GM12865 (cell line): ENCODE measurements around the gene TTYH3.

Experiments used
- DNase-seq: peaks from one replicate; pipeline ENCODE4 v3.0.0; 2010; ENCODE audit warnings: low read depth
- H3K4me3 ChIP-seq: 2 replicates; pipeline ENCODE4 v1.5.1; 2011; ENCODE audit warnings: mild to moderate bottlenecking, low read depth, low read length, control low read depth
- TF ChIP-seq, protein P1 (sequence below): IDR thresholded peaks from 2 replicates; pipeline ENCODE4 v1.5.1; 2011; ENCODE audit warnings: low read length, control low read depth, low read depth, inconsistent platforms; ENCODE audit not compliant: insufficient read depth; ENCODE audit errors: missing control alignments

TTYH3 gene

DNA sequence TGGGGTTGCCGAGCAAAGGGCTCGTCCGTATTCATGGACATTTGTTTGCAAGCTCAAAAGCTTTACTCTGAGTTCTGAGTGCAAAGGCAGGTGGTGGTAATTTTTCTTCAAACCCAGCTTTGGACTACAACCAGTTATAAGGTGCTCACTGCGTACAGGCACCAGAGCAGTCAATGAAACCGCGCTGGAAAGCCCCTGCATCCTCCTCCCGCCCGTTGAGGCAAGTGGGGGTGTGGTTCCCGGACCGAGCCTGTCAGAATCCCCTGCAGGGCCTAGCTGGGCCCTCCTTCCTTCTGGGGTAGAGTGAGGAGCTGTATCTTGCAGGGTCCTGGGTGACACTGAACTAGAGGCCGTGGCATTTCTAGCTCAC lies 78.5 kb downstream of the TTYH3 start:
- peak overlapping the region; percentile 56 for H3K4me3 ChIP-seq
- TF ChIP-seq, protein P1, sequence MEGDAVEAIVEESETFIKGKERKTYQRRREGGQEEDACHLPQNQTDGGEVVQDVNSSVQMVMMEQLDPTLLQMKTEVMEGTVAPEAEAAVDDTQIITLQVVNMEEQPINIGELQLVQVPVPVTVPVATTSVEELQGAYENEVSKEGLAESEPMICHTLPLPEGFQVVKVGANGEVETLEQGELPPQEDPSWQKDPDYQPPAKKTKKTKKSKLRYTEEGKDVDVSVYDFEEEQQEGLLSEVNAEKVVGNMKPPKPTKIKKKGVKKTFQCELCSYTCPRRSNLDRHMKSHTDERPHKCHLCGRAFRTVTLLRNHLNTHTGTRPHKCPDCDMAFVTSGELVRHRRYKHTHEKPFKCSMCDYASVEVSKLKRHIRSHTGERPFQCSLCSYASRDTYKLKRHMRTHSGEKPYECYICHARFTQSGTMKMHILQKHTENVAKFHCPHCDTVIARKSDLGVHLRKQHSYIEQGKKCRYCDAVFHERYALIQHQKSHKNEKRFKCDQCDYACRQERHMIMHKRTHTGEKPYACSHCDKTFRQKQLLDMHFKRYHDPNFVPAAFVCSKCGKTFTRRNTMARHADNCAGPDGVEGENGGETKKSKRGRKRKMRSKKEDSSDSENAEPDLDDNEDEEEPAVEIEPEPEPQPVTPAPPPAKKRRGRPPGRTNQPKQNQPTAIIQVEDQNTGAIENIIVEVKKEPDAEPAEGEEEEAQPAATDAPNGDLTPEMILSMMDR, result no peak
- DNase-seq, result peak; percentile 92

DNA sequence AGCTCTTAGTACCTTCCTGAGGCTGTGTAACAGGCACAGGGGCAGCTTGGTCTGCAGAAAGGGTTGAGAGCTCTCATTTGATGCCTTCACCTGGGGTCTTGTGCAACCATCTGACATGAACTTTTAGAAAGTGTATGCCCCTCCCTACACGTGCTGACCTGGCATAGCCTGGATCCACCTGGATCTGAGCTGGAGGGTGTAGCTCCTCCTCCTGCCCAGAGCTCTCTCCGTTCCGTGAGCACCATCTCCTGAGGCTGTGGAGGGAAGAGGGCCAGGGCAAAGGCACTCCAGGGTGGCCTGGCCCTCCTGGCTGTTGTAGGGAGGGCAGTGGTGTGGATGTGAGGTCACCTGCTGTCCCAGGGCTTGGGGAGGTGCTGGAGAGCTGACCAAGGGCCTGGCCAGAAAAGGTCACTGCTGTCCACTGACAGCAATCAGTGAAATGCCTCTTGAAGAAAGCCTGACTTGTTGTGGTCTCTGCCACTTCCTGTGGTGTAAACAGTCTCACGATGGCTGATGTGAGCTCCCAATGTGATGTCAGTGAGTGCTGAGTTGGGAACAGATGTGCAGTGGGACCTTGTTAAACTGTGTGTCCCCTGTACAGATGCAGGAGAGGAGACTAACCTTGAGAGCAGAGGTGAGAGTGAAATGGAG lies 79.2 kb downstream of the TTYH3 start:
- H3K4me3 ChIP-seq, result peak overlapping the region; percentile 0
- peak; percentile 82 for DNase-seq

DNA sequence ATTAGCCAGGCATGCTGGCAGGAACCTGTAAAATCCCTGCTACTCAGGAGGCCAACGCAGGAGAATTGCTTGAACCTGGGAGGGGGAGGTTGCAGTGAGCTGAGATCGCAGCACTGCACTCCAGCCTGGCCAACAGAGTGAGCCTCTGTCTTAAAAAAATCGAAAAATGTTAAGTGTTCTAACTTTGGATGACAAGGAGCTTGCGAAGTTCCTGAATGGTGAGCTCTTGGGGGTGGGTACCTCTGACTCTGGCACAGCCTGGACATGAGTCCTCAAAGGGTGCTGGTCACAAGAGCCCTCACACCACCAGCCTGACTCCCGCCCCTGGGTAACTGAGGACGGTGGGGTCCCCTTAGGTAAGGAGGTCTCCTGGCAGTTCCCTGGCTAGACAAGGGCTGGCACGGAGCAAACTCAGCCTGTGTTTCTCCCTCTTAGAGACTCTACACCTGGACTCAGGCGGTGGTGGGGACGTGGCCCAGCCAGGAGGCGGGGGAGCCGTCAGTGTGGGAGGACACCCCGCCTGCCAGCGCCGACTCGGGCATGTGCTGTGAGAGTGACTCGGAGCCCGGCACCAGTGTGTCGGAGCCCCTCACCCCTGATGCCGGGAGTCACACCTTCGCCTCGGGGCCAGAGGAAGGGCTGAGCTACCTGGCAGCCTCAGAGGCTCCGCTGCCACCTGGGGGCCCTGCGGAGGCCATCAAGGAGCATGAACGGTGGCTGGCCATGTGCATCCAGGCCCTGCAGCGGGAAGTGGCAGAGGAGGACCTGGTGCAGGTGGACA lies 80.3 kb downstream of the TTYH3 start:
- TF ChIP-seq, protein P1, result no peak
- H3K4me3 ChIP-seq, result no peak overlapping the region
- no peak for DNase-seq

More for the DNA sequence above, 79.2 kb downstream of the TTYH3 start:
- TF ChIP-seq, protein P1, result no peak

- DNase-seq, result no peak
- TF ChIP-seq, protein P1, result no peak
Measured at GRCh38 chr7:2713370-2713769, 81.6 kb downstream of the TTYH3 start.

GRCh38 chr7:2713978-2714377 lies 82.2 kb downstream of the TTYH3 start:
- TF ChIP-seq, protein P1, result no peak
- DNase-seq, result no peak
- no peak overlapping the region for H3K4me3 ChIP-seq

More at GRCh38 chr7:2713370-2713769, 81.6 kb downstream of the TTYH3 start:
- no peak overlapping the region for H3K4me3 ChIP-seq
